Lower leg skin (tissue), 3 donors: ENCODE data around the gene DIP2B.

ENCODE experiments used
- CTCF ChIP-seq, 3 donors: fragments of 450-650 bp; IDR thresholded peaks; one replicate each; pipeline ENCODE4 v1.5.1; 2016; ENCODE audit warnings: antibody characterized with exemption in 3 of 3, mild to moderate bottlenecking in 3 of 3, moderate library complexity in 2 of 3
- POLR2A ChIP-seq, 2 donors: fragments of 450-650 bp; IDR thresholded peaks; one replicate each; pipeline ENCODE4 v1.6.1; 2016 to 2017; ENCODE audit warnings: antibody characterized with exemption in 2 of 2, mild to moderate bottlenecking in 1 of 2, moderate library complexity in 1 of 2

GRCh38 chr12:50530532-50530931 is 25.7 kb downstream of the DIP2B start:
- TF ChIP-seq CTCF (IDR thresholded peaks at IDR 0.05) (no peak), POLR2A (IDR thresholded peaks at IDR 0.05) (no peak)
